Stromal cell of bone marrow (primary cell): Measurements from ENCODE around the gene RHEX.
A peak's percentile ranks its signal among the peaks of the same experiment; 100 is the strongest.
"Not testable (repeated sequence)": the region's sequence is repeated elsewhere in the genome, so short reads cannot be mapped to it uniquely, and the experiment has no call there.

Experiments used
- DNase-seq: peaks from one replicate; pipeline ENCODE4 v3.0.0-alpha.2; 2012; ENCODE audit warnings: low read depth

The RHEX gene, protein sequence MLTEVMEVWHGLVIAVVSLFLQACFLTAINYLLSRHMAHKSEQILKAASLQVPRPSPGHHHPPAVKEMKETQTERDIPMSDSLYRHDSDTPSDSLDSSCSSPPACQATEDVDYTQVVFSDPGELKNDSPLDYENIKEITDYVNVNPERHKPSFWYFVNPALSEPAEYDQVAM

DNA sequence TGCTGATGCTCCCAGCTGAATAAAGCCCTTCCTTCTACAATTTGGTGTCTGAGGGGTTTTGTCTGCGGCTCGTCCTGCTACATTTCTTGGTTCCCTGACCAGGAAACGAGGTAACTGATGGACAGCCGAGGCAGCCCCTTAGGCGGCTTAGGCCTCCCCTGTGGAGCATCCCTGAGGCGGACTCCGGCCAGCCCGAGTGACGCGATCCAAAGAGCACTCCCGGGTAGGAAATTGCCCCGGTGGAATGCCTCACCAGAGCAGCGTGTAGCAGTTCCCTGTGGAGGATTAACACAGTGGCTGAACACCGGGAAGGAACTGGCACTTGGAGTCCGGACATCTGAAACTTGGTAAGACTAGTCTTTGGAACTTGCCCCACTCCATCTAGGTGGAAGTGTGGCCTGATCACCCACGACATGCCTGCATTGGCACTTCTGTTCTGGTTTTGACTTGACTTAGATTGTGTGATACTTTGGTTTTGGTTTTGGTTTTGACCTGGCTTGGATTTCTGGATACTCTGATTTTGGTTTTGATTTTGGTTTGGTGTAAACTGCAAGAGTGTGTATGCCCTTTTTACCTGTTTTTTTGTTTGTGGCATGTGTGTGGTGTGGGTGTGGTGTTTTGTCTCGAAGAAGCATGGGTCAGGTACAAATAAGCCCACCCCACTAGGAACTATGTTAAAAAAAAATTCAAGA lies at the start of gene RHEX:
Gene RHEX, plus strand, starts transcription at position 255 of the 692 bp plus-strand sequence. CDS start 44,656 bp downstream, outside the sequence.
- DNase-seq: not testable (repeated sequence)

DNA sequence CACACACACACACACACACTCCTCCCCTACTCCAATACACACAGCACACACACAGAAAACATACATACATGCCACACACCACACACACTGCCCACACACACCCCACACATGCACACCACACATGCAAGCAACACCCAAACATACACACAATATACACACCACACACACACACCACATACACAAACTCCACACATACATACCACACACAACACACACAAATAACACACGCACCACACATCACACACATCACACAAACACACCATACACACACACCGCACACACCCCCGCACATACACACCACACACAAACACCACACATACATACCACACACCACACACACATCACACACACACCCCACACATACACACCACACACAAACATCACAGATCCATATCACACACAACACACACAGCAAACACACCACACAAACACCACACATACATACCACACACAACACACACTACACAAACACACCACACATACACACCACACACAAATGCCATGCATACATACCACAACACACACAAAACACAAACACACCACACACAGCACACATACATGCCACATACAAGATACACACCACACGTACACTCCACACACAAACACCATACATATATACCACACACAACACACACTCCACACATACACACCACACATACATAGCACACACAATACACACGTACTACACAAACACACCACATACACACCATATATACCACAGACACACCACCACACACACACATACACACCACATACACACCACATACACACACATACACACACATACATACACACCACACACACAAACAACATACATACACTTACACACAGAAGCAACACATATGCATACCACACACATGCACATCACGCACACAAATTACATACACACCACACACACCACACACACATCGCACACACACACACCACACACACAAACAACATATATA lies 48.8 kb upstream of the RHEX start:
- DNase-seq: no peak

DNA sequence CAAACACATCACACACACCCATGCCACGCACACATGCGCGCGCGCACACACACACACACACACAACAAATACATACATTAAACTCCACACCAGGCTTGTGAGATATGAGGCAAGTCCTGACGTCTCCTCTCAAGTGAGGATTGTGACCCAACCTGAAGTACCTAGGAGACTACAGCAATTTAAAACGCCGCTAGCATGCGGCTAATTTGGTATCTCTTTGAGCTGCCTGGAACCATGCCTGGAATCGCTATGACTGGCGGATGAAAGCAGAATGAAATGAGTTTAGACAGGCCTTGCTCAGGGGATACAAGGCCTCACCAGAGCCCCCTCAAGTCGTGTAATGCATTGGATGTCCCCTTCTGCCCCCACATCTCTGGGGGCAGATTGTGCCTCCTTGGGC lies 48.1 kb upstream of the RHEX start:
- DNase-seq: no peak

DNA sequence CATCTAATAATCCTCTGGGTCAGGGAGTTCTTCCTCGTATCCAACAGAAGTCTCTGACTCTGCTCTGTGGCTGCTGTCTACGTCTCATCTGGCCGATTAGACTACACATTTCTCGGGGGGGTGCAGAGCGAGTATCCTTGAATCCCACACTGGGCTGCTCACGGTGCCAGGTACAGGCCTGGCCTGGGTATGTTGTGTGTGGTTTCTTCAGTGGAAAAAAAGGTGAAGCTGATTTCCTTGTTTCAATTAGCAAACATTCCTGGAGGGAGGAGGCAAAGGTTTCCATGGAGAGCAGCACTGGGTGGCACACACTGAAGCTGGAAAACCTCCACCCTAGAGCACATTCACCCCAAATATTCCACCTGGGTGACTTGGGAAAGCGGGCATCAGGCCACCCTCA lies 47.7 kb upstream of the RHEX start:
- no peak for DNase-seq

DNA sequence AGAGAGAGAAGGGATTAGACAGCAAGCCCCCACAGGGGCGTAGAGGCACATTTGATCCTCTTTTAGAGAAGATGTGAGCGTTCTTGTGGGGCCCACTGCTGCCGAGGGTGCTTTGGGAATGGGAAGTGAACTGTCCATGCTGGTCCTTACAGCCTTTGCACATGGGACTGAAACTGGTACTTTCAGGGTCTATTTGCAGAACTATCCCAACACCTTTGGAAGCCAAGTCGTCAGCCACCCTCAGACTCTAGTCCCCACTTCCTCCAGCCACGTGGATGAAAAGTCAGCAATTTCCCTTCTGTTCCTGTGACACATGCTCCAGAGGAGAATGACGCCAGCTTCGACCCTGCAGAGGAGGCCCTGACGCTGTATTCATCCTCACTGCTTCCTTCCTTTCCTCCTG lies 47.2 kb upstream of the RHEX start:
- DNase-seq: no peak

DNA sequence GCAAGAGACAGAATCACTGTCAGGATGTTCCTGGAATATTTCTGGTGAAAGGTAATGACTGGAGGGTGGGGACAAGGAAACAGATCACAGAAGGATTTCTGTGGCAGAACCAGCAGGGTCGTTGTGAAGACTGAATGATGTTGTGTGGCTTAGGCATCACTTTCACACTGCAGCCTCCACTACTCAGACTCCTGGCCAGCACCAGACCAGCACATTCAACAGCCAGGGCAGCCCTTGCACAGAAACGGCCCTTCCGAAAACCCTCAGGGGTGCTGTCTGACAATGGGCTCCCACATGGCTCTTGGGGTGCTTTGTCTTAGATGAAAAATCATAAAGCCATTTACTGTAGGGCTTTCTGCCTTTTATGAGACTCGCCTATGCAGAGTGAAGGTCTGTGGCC lies 46.0 kb upstream of the RHEX start:
- no peak for DNase-seq

DNA sequence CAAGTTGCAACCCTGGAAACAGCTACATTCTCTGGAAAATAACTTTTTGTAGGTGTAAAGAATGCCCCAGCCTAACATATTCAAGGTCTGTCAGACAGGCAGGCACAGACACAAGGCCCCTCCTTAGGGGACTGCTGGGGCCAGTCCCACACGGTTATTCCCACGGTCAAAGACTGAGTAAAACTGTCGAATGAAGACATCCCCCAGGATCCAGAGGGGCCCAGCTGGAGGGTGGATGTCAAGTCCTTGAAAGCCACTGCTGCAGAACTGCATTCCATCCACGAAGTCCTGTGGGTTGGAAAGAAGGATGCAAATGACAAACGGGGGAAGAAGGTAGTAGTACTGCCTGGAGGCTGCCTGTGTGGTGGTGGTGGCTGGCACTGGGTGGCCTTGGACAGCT lies 42.9 kb upstream of the RHEX start:
- DNase-seq: no peak

DNA sequence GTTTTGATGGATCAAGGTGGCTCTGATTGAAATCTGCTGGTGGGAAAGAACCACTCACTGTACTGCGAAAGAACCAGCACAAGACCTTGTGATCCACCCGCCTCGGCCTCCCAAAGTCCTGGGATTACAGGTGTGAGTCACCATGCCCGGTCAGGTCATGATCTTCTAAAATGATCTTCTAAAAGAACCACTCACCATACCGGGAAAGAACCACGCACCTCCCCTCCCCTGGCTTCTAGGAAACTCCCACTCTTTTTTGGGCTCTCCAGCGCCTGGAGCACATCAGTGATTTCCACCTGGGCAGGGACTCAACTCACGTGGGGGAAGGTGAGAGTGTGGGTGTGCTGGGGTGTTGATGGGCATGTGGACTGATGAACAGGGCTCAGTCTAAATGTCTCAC lies 41.9 kb upstream of the RHEX start:
- no peak for DNase-seq

DNA sequence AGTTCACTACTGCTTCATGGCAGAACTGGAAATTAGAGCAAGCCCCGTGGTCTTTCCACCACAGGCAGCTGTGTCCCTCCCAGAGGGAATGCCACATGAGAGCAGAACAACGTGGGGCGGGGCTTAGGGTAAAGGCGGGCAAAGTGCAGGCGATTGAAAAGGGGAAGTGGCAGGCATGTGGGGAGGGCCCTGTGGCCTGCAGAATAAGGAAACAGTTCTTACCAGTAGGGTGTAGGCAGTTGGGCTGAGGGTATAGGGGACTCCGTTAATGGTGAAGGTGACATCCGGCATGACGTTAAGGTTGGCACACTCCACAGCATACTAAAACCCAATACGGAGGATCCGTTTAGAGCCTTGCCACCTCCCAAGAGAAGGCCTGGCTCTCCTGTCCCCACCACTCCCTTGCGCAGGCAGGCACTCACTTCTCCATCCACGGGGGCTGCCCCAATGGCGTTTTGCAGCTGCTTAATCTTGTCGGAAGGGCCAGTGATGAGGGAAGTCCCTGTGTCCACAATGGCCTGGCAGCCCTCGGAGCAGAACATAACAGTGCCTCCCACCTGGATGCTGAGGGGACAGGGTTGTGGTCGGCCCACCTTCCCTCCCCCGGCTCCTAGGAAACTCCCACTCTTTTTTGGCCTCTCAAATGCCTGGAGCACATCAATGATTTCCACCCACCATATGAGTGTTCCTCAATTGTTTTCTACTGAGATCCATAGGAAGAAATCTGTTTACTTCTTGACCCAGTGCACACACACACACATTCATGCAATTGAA lies 40.7 kb upstream of the RHEX start:
- DNase-seq: no peak

DNA sequence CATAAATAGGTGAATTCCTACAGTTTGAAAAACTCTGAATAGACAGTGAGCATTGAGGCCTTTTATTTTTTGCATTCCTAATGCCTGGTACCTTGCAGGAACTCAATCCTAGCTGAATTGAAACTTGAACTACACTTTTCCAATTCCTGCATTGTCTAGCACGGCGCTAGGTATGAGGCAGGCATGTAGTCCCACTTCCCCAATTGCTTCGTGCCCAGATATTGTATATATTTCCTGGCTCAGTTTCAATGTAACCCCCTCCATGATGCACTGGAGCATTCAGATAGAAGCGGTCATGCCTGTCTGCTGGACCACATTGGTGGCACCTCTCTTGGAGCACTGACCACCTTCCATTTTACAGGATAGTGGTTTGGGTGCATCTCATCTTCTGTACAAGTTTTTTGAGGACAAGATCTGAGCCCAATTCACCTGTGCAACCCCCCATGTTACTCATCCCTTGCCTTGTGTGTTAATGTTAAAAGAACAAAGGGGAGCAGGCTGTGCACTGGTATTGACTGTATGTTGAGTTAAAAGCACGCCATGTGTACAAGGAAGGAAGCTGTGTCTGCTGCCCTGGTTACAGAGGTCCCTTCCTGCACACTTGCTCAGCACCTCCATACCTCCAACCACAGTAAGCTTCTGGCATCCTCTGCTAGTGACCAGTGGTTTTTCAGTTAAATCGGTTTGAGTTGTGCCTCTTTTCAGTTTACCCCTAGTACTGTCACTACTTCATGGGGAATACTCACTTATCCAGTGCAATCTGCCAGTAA lies 39.8 kb upstream of the RHEX start:
- DNase-seq: no peak

DNA sequence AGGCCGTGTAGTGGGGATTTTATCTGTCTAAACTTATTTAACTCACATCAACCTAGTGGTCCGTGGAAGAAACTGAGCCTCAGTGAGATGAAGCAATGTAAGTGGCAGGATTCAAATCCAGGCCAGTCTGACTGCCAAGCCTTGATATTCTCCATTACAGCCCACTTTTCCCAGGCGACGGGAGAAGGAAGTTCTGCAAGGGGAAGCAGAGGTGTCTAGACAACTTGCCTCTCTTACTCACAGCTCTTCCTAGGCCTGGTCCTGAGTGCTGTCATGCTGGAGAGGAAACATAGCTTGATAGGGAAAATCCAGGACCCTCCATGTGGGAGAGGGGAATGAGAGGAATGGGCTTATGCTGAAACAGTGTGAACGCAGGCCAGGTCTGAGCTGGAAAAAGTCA lies 38.4 kb upstream of the RHEX start:
- DNase-seq: no peak

DNA sequence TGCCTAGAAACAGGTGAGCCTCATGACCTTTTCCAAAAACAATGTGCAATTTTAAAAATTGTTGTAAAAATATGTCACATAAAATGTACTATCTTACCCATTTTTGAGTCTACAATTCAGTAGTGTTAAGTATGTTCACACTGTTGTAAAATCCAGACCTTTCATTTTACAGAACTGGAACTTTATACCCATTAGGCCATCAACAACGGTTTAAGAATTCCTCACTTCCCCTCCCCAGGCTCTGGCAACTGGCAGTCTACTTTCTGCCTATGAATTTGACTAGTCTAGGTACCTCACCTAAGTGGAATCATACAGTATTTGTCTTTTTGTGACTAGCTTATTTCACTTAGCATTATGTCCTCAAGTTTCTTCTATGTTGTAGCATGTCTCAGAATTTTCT lies 37.9 kb upstream of the RHEX start:
- DNase-seq: no peak

DNA sequence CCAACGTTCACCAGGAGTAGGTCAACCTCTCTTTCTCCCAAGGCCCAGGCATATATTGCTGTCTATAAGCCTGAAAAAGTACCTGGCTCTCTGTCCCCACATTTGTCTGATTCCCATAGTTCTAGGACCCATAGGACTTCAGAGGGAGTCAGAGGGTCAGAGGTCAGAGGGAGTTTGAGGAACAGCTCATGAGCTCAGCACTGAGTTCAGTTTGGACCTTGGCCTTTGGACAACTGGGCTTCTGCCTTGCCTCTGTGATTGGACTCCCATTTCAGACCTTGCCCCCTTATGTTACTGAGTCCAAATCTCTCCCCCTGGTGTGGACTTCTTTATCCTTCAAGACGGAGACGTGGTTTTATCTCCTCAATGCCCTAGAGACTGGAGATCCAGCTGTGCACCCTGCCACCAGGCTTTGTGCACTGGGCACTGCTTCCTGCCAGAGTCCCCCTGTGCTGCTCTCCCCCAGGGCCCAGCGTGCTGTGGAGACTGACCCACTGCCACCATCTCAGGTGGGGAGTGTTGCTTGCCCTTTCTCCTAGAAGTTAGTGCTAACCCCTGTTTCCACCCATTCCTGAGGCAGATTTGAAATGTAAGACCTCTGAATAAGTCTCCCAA lies 32.5 kb upstream of the RHEX start:
- no peak for DNase-seq

DNA sequence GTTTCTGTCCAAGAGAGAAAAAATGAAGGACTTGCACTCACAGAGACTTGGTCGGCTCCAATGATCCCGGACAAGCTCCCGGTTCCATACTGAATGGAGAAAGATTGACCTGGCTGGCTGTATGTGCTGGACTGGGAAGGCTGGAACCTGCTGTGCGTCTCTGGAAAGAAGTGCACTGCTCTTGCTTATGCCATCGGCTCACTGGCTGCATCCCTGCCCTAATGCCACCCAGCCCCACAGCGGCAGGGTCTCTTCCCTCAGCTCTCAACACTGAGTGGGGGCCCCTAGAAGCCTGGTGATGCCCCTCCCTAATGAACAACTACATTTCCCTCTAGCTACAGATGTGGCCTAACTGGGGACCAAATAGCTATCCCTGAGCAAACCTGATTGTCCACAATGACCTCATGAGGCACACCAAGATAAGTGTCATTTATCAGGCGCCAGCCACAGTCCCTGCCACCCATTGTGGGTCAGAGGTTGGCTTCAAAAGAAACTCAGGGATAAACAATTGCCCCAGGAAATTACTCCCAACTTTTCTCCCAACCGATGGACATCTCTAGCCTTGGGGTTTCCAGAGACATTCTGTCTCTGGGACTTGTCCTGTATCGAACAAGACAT lies 31.9 kb upstream of the RHEX start:
- no peak for DNase-seq

DNA sequence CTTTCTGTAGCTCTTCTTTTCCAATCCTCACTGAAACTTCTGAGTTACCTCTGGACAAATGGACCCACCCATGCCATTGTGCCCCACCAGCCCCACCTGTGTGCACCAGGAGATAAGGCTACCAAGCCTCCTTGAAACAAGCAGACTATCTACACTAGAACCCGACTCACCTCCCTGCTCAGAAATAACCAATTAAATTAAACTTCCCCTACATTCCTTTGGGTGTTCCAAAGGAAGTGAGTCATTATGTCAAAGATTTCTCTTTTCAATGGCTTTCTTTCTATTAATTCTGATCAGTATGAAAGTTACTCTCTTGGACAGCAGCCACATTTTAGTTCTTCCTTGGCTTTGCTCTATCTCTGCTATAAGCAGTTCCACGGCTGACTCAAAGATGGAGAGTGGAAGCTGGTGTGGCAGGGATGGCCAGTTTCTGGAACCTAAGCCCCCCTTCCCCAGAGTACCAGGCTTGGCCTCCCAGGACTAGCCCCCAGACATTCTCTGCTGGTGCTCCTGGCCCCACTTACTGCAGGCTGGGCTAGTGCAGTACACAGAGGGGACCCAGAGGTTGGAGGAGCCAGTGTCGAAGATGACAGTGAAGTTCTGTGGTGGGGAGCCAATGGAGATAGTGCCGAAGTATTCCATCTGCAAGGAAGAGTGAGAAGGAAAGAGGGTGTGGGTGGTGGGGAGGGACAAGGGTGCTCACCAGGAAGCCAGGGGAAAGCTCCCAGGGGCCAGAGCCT lies 31.2 kb upstream of the RHEX start:
- no peak for DNase-seq

DNA sequence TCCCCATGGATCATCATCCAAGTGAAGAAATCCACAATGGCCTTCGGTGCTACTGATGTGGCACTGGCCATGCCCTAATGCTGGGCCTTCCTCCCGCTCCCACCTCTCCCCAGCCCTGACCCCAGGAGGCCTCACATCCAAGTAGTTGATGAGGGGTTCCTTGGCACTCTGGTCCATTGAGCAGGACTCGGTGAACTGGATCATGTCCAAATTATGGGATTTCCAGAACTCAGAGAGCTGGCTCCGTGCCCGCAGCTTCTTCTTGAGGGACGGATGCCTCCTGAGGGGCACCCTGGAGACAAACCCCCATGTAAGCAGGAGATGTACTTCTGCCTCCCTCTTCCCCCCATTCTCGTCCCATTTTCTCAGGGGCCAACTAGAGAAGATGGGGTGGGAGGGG lies 30.2 kb upstream of the RHEX start:
- DNase-seq: no peak

DNA sequence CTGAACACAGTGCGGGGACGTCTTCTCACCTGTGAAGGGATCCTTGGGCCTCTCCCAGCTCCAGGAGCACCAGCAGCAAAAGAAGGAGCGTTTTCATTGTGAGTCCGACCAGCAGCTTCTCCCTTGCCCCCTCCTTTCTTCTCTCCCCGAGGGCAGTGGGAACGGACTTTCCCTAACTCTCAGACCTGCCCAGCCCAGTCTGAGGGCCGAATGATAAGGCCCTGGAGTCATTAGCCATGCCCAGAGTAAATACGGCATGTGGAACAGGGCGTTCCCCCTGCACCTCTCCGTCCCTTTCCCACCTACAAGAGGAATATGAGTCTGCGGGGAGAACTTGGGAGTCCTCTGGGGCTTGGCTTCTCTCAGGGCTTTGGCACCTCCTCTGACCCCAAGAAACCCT lies 29.3 kb upstream of the RHEX start, which contains the start of gene CTSE:
Gene CTSE, minus strand, starts transcription at position 201 of the 400 bp plus-strand sequence. Its CDS starts 104 bp downstream, at position 97.
- no peak for DNase-seq

DNA sequence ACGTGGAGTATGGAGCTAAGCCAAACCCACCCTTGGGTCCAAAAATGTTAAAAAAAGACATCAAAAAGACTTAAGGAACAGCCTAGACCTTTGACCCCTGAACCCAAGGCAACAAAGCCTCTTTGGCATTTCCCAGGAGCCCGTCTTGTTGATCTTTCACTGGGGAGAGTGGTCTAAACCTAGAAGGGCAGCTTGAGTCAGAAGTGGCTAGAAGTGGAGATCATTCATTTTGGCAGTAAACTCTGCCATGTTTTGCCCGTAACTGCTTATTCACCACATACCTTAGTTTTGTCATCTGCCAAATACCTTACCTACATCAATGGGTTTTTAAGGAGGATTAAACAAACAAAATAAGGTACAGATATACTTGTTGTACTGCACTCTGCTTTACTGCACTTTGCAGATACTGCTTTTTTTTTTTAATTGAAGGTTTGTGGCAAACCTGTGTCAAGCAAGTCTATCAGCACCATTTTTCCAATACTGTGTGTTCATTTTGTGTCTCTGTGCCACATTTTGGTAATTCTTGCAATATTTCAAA lies 27.6 kb upstream of the RHEX start:
- no peak for DNase-seq

DNA sequence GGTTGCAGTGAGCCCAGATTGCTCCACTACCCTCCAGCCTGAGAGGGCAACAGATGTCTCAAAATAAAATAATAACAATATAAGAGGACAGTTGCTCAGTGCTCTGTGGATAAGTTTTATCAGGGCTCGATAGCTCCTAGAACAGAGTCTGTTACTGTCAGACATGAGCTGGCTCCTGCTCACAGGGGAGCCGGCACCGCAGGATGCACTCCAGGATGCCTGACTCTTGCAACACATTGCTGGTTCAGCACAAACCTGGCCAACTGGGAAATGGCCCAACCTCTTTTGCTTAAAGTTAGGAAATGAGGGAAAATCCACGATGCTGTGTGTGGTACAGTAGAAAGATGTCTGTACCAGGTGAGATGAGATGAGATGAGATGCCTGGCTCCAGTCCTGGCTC lies 23.5 kb upstream of the RHEX start:
- DNase-seq: peak; percentile 56
